ENCODE results near the gene ADRA2C.
A peak's percentile ranks its signal among the peaks of the same experiment; 100 is the strongest.

Gene ADRA2C

GRCh38 chr4:3766036-3766784, at the start of gene ADRA2C:
TSS of gene ADRA2C (plus strand) at chr4:3766385. CDS start at chr4:3766607, 222 bp downstream.
- DNase-seq (ENCODE audit: low read depth in 2 of 2), result no peak

DNA sequence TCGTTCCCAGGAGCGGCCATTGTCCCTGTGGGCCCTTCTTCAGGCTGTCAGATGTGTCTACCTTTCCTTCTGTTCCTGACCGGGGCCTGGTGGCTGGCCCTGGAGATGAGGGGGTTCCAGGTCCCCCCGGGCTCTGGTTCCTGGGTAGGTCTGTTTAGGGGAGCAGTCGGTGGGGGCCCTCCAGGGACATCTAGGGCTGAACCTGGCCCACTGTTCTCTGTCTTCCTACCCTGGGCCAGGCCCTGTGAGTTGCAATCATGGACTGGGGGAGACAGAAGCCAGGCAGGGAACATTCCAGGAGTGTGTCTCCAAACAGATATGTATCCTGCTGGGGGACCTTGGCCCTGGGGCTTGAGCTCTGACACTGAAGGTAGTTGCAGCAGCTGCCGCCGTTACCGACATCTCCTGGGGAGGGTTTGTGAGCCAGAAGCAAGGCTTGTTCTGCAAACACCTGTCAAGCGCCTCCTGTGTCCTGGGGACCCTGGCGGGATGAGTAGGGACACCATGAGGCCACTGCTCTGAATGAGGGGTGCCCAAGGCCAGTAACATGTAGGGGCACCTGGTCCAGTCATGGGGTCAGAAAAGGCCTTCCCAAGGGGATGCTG, 49.5 kb upstream of the ADRA2C start:
- DNase-seq (ENCODE audit: low read depth in 2 of 2), result no peak

DNA sequence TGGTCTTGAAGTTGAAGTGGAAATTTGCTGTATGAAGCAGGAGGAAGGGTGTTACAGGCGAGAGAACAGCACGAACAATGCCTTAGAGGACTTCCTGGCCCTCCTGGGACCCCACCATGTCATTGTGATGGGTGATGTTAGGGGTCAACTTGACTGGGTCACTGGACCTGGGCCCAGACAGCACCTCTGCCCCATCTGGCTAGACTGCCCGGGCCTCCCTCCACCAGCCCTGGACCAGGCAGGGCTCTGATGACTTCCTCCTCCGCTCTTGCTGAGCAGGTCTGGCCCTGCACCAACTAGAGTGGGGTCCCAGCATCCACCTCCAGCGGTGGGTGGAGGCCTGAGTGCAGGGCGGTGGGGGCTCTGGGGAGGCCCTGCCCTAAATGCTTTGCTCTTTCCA, 48.9 kb upstream of the ADRA2C start:
- DNase-seq (ENCODE audit: low read depth in 2 of 2), result no peak

GRCh38 chr4:3718462-3718861, 47.7 kb upstream of the ADRA2C start:
- no peak for DNase-seq (ENCODE audit: low read depth in 2 of 2)

DNA sequence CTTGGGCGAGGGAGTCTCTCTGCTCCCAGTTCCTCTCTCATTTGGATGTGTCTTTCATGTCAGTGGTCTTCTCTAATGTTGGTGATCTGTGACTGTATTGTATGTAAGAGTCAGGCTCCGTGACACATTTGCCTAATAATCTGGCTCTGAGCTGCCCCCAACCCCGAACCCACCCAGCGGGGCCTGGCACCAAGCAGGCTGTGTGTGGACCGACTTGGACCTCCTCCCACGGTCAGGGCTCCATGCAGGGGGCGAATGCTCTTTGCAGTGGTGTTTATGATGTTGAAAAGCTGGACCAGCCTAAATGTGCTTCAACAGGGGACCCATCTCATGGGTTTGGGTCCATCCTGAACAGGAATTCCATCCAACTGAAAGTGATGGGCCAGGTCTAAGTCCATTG, 47.0 kb upstream of the ADRA2C start:
- no peak for DNase-seq (ENCODE audit: low read depth in 2 of 2)

DNA sequence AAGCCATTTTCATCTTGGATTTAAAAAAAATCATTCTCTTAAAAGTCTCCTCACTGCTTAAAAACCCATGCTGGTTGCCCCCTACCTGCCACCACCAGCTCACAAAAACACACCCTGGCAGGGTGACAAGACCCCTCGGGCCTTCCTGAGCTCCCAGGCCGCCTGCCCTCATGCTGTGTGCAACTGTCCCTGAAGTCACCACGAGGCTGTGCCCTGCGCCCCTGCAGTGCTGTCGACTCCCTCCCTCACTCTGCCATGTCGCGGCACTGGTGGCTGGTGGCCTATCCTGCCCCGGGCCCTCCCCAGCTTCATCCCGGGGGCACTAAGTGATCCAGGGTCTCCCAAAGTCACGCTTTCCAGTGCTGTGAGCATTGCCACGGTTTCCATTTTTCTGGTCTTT, 46.3 kb upstream of the ADRA2C start:
- no peak for DNase-seq (ENCODE audit: low read depth in 2 of 2)

DNA sequence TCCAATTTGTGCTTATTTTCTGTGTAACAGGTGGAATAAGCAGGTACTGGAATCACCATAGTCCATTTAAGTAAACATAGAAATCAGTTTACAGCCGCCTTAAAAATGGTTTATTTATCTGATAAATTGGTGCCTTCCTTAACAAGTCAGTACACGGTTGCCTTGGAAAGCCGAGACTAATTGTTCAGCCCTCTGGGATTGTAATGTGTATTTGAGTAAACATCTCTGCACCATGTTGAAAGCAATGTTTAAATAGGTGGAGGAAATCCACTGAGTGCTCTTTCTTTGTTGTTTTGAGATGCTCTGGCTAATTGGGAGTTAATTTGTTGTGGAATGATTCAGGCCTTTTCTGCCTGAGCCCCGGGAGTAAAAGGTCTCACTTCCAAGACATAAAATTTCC, 45.7 kb upstream of the ADRA2C start:
- no peak for DNase-seq (ENCODE audit: low read depth in 2 of 2)

- DNase-seq (ENCODE audit: low read depth in 2 of 2), result no peak
Observed at GRCh38 chr4:3721186-3721585, 45.0 kb upstream of the ADRA2C start.

GRCh38 chr4:3721627-3722026, 44.6 kb upstream of the ADRA2C start:
- no peak for DNase-seq (ENCODE audit: low read depth in 2 of 2)

DNA sequence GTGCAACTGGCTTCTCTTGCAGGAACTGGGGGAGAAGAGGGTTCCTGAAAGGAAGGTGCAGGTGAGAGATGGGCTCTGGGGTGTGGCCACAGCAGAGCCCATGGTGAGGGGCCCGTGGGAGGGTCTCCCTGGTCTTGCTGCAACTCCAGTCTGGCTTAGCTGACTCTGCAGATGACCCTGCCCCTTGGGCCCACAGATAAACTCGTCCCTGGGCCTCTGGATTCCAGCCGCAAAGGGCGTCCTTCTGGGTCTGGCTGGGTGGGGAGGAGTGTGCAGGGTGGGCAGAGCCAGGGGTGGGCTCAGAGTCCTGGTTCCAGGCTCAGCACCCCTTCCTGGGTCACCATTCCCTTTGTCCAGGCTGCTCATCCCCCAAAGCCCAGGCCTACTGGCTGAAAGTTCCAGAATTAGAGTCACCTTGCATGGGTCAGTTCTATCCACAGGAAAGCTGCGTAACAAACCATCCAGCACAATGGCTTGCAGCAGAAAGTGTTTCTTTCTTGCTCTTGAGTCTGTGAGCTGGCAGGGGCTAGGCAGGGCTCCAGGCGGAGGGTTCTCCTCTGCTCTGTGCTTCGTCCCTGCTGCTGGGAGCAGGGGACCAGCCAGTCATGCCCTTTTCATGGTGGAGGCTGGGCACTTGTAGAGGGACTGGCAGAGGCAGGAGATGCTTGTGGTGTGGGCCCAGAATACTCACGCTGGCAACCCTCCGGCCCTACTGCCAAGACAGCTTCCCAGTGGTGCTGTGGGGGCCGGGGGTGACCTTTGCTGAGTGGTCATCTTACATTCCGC, 43.5 kb upstream of the ADRA2C start:
- no peak for DNase-seq (ENCODE audit: low read depth in 2 of 2)

- no peak for DNase-seq (ENCODE audit: low read depth in 2 of 2)
Observed at GRCh38 chr4:3723232-3723642, 42.9 kb upstream of the ADRA2C start.

DNA sequence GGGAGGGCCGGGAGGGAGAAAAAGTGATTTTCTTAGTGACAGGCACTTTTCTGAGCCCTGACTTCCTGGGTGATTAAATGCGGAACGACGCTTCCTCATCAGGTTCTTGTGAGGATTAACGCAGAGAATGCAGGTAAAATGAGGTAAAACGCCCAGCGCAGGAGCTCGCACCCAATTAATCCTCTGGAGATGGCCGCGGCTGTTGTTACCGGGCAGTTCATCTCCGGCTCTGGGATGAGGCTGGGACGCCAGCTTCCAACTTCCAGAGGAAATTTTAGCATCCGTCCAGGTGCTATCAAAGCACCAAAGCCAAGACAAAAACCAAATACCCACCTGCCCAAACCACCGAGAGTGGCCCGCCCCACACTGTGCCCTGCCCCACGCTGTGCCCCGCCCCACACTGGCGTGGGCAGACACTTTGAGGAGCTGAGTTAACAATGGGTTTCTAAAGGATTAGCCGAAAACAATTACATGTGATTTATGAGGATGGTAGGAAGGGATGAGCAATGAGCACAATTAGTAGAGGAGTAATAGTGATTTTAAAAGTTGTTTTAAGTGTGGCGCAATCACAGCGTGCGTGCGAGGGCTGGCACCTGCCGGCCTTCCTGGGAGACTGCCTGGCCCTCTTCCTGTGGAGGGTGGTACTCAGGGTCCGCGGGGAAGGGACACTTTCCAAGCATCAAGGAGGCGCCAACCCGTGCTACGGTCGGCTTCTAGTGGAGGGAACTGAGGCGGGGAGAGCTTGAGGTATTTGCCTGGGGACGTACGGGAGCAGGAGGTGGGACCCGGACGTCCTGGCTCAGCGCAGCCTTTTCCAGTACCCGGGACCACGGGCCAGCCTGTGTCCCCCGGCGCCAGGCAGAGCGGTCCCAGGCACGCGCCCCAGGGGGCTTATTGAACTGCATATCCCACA, 41.6 kb upstream of the ADRA2C start:
- DNase-seq (ENCODE audit: low read depth in 2 of 2), result no peak

DNA sequence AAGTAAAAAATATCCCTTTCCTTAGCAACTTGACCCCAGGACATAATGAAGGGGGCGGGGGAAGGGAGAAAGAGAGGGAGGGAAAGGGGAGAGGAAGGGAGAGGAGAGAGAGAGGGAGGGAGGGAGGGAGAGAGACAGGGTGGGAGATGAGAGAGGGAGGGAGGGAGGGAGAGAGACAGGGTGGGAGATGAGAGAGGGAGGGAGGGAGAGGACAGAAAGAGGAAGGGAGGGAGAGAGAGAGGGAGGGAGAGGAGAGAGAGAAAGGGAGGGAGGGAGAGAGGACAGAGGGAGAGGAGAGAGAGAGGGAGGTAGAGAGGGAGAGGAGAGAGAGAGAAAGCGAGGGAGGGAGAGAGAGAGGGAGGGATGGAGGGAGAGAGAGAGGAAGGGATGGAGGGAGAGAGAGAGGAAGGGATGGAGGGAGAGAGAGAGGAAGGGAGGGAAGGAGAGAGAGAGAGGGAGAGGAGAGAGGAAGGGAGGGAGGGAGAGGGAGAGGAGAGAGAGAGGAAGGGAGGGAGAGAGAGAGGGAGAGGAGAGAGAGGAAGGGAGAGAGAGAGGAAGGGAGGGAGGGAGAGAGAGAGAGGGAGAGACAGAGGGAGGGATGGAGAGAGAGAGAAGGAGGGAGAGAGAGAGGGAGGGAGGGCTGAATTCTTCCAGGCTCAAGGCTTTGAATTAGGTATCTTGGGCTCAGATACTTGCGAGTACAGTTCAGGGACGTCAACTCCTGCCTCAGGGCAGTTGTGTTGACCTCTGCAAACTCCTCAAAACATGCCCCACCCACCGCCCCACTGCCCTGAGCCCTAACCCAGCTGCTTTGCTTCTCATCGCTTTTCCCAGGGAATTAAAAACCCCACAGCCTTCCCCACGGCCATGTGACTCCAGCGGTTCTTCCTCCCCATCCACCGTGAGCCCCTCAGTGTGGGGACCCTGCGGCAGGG, 40.0 kb upstream of the ADRA2C start:
- DNase-seq (ENCODE audit: low read depth in 2 of 2), result no peak

- no peak for DNase-seq (ENCODE audit: low read depth in 2 of 2)
Observed at GRCh38 chr4:3727847-3728469, 38.2 kb upstream of the ADRA2C start.

DNA sequence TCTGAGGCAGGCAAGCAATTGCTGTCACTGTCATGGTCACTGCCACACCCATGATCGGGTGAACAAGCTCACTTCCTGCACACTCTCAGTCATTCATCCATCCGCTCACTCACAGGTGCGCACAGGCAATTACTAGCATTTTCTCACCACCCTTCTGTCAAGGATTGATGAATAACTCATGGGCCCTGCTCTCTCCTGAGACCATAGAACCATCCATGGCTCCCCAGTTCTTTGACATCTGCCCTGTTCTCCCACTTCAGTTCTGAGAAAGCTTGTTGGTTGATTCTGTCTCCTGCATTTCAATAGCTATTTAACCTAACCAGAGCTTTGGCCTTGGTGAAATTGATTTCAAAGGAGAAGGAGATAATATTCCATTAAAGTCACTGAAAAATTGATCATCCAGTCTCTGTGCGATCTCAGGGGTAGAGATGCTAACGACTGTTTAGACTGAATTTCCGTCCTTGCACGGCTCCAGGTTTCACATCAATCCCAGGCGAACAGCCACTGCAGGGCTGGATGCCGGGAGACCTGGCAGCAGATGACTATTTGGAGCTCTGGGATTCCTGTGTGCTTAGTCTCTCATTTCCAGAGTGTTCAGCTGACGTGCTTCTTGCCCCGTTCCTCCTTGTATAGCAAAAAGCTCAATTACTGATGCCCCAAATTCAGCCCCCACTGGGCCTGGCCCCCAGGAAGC, 36.9 kb upstream of the ADRA2C start:
- peak; percentile 8 to 15 for DNase-seq (ENCODE audit: low read depth in 2 of 2)

- no peak for DNase-seq (ENCODE audit: low read depth in 2 of 2)
Observed at GRCh38 chr4:3729882-3730226, 36.3 kb upstream of the ADRA2C start.

DNA sequence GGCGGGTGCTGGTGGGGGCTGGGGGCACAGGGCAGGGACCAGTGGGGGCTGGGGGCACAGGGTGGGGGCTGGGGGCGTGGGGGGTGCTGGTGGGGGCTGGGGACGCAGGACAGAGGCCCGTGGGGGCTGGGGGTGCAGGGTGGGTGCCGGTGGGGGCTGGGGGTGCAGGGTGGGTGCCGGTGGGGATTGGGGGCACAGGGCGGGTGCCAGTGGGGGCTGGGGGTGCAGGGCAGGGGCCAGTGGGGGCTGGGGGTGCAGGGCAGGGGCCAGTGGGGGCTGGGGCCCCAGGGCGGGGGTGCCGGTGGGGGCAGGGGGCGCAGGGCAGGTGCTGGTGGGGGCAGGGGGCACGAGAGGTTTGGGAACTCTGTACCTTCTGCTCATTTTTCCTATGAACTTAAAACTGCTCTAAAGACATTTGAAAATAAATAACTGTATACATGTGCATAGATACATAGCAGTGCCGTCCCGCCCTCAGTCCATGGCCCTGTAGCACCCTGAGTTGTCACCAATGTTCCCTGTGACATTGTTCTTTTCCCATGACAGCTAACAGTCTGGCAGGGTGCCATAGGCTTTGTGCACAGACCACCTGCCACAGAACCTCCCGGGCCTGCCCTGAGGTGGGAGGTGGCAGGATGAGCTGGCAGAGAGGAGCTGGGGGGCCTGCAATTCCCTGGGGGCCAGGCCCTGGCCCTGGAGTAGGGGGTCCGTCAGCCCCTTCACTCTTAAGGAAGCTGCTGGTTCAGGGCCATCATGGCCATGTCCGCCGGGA, 35.6 kb upstream of the ADRA2C start:
- no peak for DNase-seq (ENCODE audit: low read depth in 2 of 2)

DNA sequence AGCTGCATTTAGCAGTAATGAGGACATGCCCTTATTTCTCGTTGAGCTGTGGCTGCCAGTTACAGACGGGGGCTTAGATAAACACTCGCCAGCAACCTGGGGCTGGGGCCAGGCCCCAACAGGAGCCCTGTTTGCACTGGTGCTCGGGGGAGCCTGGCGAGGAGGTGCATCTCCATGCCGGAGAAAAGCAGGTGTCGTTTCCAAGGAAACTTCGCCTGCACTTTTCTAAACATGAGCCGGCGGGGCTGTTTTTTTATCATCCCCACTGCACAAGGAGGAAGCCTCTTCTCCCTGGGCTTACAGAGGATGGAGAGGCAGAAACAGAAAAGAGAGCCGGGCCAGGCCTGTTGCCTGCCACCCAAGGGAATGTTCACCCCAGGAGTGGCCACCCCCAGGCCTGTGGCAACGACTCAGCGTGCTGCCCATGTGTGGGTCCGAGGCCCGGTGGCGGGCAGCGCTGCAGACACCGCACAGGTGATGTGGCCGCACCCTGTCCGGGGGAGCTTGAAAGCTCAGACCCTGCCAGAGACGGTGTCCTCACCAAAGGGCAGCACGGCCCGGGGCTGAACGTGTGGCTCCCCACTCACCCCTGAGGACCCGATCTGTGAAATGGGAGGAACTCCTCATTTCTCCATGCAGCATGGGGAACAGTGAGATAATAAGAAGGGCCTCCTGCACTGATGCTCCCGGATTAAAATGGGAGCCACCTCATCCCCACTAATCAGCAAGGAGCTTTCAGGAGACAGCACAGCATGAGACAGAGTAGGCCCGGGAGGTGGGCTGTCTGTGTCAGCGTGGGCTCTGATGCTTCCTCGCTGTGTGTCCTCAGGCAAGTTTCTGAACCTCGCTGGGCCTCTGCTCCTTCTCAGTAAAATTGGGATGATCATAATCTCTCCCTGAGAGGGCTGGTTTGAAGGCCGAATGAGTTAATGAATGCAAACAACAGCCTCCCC, 33.8 kb upstream of the ADRA2C start:
- no peak for DNase-seq (ENCODE audit: low read depth in 2 of 2)
